Measurements from ENCODE around the gene DOCK11. TPM values are rescaled to one million over a fixed set of nuclear protein-coding genes. Genes with fewer than 3 reads are reported as not detected.

The DOCK11 gene
- polyA plus RNA-seq, 1 of the 3 experiments (the other 2 are of a cell fraction) = 34.8 TPM

- TF ChIP-seq CTCF (IDR thresholded peaks at IDR 0.05) (no peak), RAD21 (IDR thresholded peaks at IDR 0.05; ENCODE audit: low read length) (no peak), MXI1 (IDR thresholded peaks at IDR 0.05; ENCODE audit: low read depth, low read length) (no peak)
These were observed 239.3 kb downstream of the DOCK11 start (continued) for GRCh38 chrX:118734909-118735308.

Small RNA genes lying within 50 kb of the gene (small RNA-seq; reads per million reads assigned to genes)
- 0 reads per million in 7 experiments for gene RF00019

Other genes starting within 250 kb of the DOCK11 start
- 5.3 and 8.2 TPM in 2 replicates for gene WDR44, start 149.7 kb upstream of the DOCK11 start, polyA plus RNA-seq (2012; rRNA removed)
- gene IL13RA1, start 231.8 kb downstream of the DOCK11 start, polyA plus RNA-seq (2012; rRNA removed) = 27.0 and 29.9 TPM in 2 replicates